GM12892 (cell line): ENCODE data around the gene ANXA8.

ENCODE experiments used
- DNase-seq: peaks from one replicate; pipeline ENCODE4 v3.0.0; 2011; ENCODE audit not compliant: insufficient read length
- FAIRE-seq: peaks from 2 replicates; lab custom pipeline; 2011; peaks lifted over from hg19 to GRCh38; lab: Jason Lieb, UNC
- POLR2A ChIP-seq: IDR thresholded peaks from 2 replicates; pipeline ENCODE4 v1.6.1; 2011; ENCODE audit warnings: low read depth, low read length, control low read depth
- POLR2AphosphoS5 ChIP-seq: IDR thresholded peaks from 2 replicates; pipeline ENCODE4 v1.6.1; 2011; ENCODE audit warnings: low read depth, low read length, control low read depth
- TAF1 ChIP-seq: IDR thresholded peaks from 2 replicates; pipeline ENCODE4 v1.6.1; 2011; ENCODE audit warnings: low read depth, mild to moderate bottlenecking, control low read depth, low read length, borderline replicate concordance

ANXA8 gene

DNA sequence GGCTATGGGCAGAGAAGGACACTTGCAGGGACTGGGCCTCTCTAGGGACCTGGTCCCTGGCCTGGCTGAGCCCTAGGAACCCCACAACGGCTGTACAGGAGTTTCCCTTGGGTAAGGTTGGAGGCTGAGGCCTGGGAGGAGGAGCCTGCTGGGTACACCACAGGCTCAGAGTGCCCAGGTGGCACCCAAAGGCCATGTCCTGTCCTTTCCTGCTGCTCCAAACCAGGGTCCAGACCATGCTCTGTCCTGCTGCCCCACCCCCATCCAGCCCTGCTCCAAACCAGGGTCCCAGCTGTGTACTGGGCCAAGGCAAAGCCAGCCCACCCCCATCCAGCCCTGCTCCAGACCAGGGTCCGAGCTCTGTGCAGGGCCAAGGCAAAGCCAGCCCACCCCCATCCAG lies 64.5 kb downstream of the ANXA8 start:
- TF ChIP-seq POLR2AphosphoS5 (no peak), POLR2A (no peak)
- FAIRE-seq: no peak
- no peak for DNase-seq

DNA sequence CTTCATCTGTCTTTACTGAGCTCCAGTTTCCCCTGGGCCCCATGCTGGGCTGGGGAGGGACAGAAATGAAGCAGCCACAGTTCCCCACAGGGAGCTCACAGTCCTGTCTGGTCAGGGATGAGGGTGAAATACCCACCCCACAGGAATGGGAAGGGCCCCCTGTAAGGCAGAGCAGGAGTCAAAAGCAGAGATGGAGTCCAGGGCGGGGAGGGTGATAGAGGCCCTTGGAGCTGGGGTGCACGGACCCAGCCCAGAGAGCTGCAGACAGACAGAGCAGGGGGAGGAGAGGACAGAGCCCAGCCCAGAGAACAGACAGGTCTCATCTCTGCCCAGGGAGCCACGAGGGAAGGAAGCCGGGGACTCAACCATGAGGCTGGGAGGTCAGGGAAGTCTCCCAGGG lies 64.9 kb downstream of the ANXA8 start:
- TF ChIP-seq TAF1 (no peak), POLR2A (no peak), POLR2AphosphoS5 (no peak)
- FAIRE-seq (no peak), DNase-seq (no peak)

DNA sequence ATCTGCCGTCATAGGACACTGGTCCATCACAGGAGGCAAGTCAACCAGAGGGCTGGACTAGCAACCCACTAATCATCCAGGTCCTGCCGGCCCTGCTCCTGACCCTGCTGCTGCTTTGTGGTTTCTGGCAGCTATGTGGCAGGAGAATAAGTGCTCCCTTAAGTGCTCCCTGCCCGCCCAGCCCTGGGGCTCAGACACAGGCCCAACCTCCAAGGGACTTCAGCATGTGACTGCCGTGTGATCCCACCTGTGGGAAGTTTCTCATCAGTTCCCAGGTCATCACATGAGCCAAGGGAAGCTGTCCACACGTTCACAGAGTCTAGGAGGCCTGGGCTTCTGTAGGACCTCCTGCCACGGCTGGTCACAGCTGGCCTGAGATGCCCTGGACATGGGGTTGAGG lies 65.6 kb downstream of the ANXA8 start:
- no peak for DNase-seq
- no peak for FAIRE-seq
- TF ChIP-seq POLR2AphosphoS5: no peak
- no peak for TF ChIP-seq POLR2A
- TF ChIP-seq TAF1: no peak
